Parathyroid adenoma (tissue), 2 donors: ENCODE results near the gene CDH13.

Experiments used
- H2AFZ ChIP-seq: fragments of 300-600 bp; sonication (generic); one replicate; pipeline ENCODE4 v1.7.0; 2017; ENCODE audit warnings: antibody characterized with exemption, mild to moderate bottlenecking
- H3K27ac ChIP-seq: fragments of 300-600 bp; sonication (generic); one replicate; pipeline ENCODE4 v1.7.0; 2017
- H3K27me3 ChIP-seq: fragments of 300-600 bp; sonication (generic); one replicate; pipeline ENCODE4 v1.7.0; 2017; ENCODE audit warnings: low read length; ENCODE audit not compliant: control insufficient read depth, insufficient read depth
- H3K36me3 ChIP-seq: fragments of 300-600 bp; sonication (generic); one replicate; pipeline ENCODE4 v1.7.0; 2017; ENCODE audit warnings: low read length; ENCODE audit not compliant: control insufficient read depth, insufficient read depth
- H3K4me1 ChIP-seq: fragments of 300-600 bp; sonication (generic); one replicate; pipeline ENCODE4 v1.7.0; 2017; ENCODE audit warnings: control low read depth
- H3K4me2 ChIP-seq: fragments of 300-600 bp; sonication (generic); one replicate; pipeline ENCODE4 v1.7.0; 2017; ENCODE audit warnings: low read length
- H3K4me3 ChIP-seq: fragments of 300-600 bp; sonication (generic); one replicate; pipeline ENCODE4 v1.7.0; 2017; ENCODE audit warnings: low read depth, low read length
- H3K79me2 ChIP-seq: fragments of 300-600 bp; sonication (generic); one replicate; pipeline ENCODE4 v1.7.0; 2017; ENCODE audit warnings: control low read depth
- H3K9ac ChIP-seq: fragments of 300-600 bp; sonication (generic); one replicate; pipeline ENCODE4 v1.7.0; 2017; ENCODE audit warnings: mild to moderate bottlenecking
- H3K9me3 ChIP-seq: fragments of 300-600 bp; sonication (generic); one replicate; pipeline ENCODE4 v1.7.0; 2017; ENCODE audit warnings: low read length; ENCODE audit not compliant: control insufficient read depth
- TF ChIP-seq, protein P1 (sequence below): fragments of 300-600 bp; sonication (generic); IDR thresholded peaks from one replicate; pipeline ENCODE4 v1.7.0; 2017; ENCODE audit warnings: antibody characterized with exemption, mild to moderate bottlenecking
- donor health status: primary hyperparathyroidism.

The CDH13 gene

GRCh38 chr16:83623091-83623730 is 996.4 kb downstream of the CDH13 start:
- Histone ChIP-seq H3K27ac (no peak overlapping the region), H3K27me3 (no peaks in the 10 kb centered on the region), H3K4me1 (no peaks in the 10 kb centered on the region), H3K36me3 (no peaks in the 10 kb centered on the region), H3K4me2 (no peak overlapping the region), H3K9me3 (no peaks in the 10 kb centered on the region), H3K4me3 (no peak overlapping the region), H3K9ac (no peak overlapping the region), H3K79me2 (no peaks in the 10 kb centered on the region), H2AFZ (no peak overlapping the region)
- TF ChIP-seq, protein P1, sequence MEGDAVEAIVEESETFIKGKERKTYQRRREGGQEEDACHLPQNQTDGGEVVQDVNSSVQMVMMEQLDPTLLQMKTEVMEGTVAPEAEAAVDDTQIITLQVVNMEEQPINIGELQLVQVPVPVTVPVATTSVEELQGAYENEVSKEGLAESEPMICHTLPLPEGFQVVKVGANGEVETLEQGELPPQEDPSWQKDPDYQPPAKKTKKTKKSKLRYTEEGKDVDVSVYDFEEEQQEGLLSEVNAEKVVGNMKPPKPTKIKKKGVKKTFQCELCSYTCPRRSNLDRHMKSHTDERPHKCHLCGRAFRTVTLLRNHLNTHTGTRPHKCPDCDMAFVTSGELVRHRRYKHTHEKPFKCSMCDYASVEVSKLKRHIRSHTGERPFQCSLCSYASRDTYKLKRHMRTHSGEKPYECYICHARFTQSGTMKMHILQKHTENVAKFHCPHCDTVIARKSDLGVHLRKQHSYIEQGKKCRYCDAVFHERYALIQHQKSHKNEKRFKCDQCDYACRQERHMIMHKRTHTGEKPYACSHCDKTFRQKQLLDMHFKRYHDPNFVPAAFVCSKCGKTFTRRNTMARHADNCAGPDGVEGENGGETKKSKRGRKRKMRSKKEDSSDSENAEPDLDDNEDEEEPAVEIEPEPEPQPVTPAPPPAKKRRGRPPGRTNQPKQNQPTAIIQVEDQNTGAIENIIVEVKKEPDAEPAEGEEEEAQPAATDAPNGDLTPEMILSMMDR = no peak

DNA sequence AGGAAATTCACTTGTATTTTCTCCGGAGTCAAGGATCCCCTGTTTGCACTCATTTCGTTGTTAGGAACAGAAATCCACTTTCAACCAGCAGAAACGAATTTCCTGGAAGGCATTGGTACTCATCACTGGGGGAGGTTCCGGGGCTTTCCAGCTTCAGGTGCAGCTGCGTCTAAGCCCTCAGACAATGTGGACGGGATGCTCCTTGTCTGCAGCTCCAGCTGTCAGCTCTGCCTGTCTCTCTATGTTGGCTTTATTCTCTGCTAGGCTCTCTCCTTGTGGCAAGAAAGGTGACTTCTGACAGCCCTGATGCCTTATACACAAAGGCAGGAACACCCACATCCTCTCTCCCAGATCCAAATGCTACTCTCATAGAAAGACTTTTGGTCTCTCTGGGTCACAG is 997.1 kb downstream of the CDH13 start:
- Histone ChIP-seq H3K4me2 (no peak overlapping the region), H3K36me3 (no peaks in the 10 kb centered on the region), H3K4me3 (no peak overlapping the region), H3K27me3 (no peaks in the 10 kb centered on the region), H2AFZ (no peak overlapping the region), H3K9ac (no peak overlapping the region), H3K79me2 (no peaks in the 10 kb centered on the region), H3K9me3 (no peaks in the 10 kb centered on the region), H3K27ac (no peak overlapping the region), H3K4me1 (no peaks in the 10 kb centered on the region)
- TF ChIP-seq, protein P1 = no peak

- Histone ChIP-seq H3K27ac (no peak overlapping the region), H3K27me3 (no peaks in the 10 kb centered on the region), H3K4me1 (no peaks in the 10 kb centered on the region), H3K4me2 (no peak overlapping the region), H3K9me3 (no peaks in the 10 kb centered on the region), H3K79me2 (no peaks in the 10 kb centered on the region), H3K4me3 (no peak overlapping the region), H2AFZ (no peak overlapping the region), H3K9ac (no peak overlapping the region), H3K36me3 (no peaks in the 10 kb centered on the region)
- TF ChIP-seq, protein P1 = no peak
These were observed 997.8 kb downstream of the CDH13 start for GRCh38 chr16:83624429-83625120.

DNA sequence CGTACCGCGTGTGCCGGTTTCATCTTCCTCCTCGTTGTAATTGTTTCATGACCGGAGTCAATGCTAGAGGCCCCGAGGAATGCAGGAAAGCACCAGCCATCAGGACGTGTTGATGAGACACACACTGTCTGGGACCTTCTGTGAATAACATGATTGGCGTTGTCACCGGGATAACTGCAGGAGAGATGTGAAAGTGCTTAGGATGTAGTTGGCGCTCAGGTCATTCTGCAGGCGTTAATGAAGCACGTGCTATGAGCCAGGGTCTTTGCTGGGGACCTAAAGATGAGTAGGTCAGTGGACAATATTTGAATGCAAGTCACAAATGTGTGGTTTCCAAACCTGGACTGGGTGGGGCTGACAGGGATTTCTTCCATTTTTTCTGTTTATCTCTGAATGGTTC is 999.4 kb downstream of the CDH13 start:
- Histone ChIP-seq H3K27ac (no peak overlapping the region), H3K36me3 (no peaks in the 10 kb centered on the region), H3K4me1 (no peaks in the 10 kb centered on the region), H3K79me2 (no peaks in the 10 kb centered on the region), H3K9ac (no peak overlapping the region), H3K4me2 (no peak overlapping the region), H3K9me3 (no peaks in the 10 kb centered on the region), H2AFZ (no peak overlapping the region), H3K4me3 (no peak overlapping the region), H3K27me3 (no peaks in the 10 kb centered on the region)
- TF ChIP-seq, protein P1 = no peak

DNA sequence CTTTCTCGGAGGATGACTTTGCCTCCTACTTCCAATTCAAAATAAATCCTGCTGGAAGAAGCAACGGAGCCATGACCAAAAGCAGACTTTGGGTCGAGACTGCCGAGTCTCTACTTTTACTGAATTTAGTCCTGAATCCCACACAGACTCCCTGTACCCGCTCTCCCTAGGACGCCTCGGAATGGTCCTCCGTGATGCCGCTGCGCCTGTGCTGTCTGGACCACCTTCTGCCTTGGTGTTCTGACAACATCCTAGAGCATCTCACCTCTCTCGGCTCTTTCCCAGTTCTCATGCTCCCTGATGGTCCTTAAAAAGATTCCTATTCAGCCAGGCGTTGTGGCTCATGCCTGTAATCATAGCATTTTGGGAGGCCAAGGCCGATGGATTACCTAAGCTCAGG is 999.9 kb downstream of the CDH13 start:
- no peaks in the 10 kb centered on the region for H3K36me3 ChIP-seq
- H3K4me1 ChIP-seq = no peaks in the 10 kb centered on the region
- no peaks in the 10 kb centered on the region for H3K27me3 ChIP-seq
- H2AFZ ChIP-seq = no peak overlapping the region
- no peak overlapping the region for H3K4me2 ChIP-seq
- no peak overlapping the region for H3K27ac ChIP-seq
- H3K9ac ChIP-seq = no peak overlapping the region
- no peak overlapping the region for H3K4me3 ChIP-seq
- H3K9me3 ChIP-seq = no peaks in the 10 kb centered on the region
- H3K79me2 ChIP-seq = no peaks in the 10 kb centered on the region
- TF ChIP-seq, protein P1 = no peak
